HepG2 (cell line): ENCODE results near the gene LRRC70. TPM values are rescaled to one million over a fixed set of nuclear protein-coding genes. Genes with fewer than 3 reads are reported as not detected.

Experiments
- ATAC-seq: fragments of 200-7000 bp; cut with Tn5 transposase; 3 replicates; pipeline ENCODE4 v1.9.1; 2020; ENCODE audit warnings: mild to moderate bottlenecking, moderate library complexity
- BruUV-seq: library from RNA; stranded (reverse); fragments of 400-500 nt; replicated peaks from 2 replicates; lab custom pipeline; 2021; lab: Mats Ljungman, UMichigan
- CTCF ChIA-PET: fragments of 300-600 bp; formaldehyde crosslinking; extraction: SDS; loops from one replicate; lab custom pipeline; 2021; ENCODE audit warnings: low total read pairs, inconsistent platforms, low intra/inter-chr PET ratio; lab: Yijun Ruan, JAX
- POLR2A ChIA-PET: fragments of 350-600 bp; sonication (Branson Sonifier 250); formaldehyde crosslinking; loops from one replicate; lab custom pipeline; 2020; ENCODE audit warnings: antibody characterized with exemption, inconsistent platforms; lab: Yijun Ruan, JAX
- DNase-seq: peaks from one replicate; pipeline ENCODE4 v3.0.0-alpha.2; 2015; ENCODE audit warnings: low spot score
- FAIRE-seq: peaks from 3 replicates; lab custom pipeline; 2011; peaks lifted over from hg19 to GRCh38; lab: Jason Lieb, UNC
- H2AFZ ChIP-seq: one replicate; pipeline ENCODE4 v1.6.1; 2011; ENCODE audit warnings: low read length, inconsistent platforms
- H3K27ac ChIP-seq: fragments of 300-600 bp; 3 replicates; pipeline ENCODE4 v1.8.0; 2011; ENCODE audit warnings: mixed run types, mild to moderate bottlenecking, mixed read lengths, low read length, inconsistent platforms; ENCODE audit not compliant: insufficient read depth; ENCODE audit errors: extremely low read length
- H3K27me3 ChIP-seq, 2 experiments: fragments of 200-600 bp in 1 of 2; 2 replicates in 1 of 2; 3 replicates in 1 of 2; pipeline versions ENCODE4 v1.6.0 to v1.8.0; 2011; ENCODE audit warnings: low read length in 2 of 2, mild to moderate bottlenecking in 2 of 2, moderate library complexity in 2 of 2, inconsistent platforms in 1 of 2; ENCODE audit not compliant: insufficient read depth in 2 of 2, control insufficient read depth in 1 of 2
- H3K36me3 ChIP-seq, 2 experiments: fragments of 200-600 bp in 1 of 2; replicated peaks in 1 of 2; 2 replicates in 1 of 2; 3 replicates in 1 of 2; pipeline versions ENCODE4 v1.5.1 to v1.8.0; 2011; ENCODE audit warnings: low read length in 2 of 2, inconsistent platforms in 1 of 2; ENCODE audit not compliant: insufficient read depth in 2 of 2, control insufficient read depth in 1 of 2
- H3K4me1 ChIP-seq: 2 replicates; pipeline ENCODE4 v1.5.1; 2012; ENCODE audit warnings: low read length, inconsistent platforms; ENCODE audit not compliant: insufficient read depth
- H3K4me2 ChIP-seq: 2 replicates; pipeline ENCODE4 v1.6.0; 2011; ENCODE audit warnings: low read depth, low read length, inconsistent platforms
- H3K4me3 ChIP-seq, 3 experiments: fragments of 200-600 bp in 1 of 3; sonication (generic), shearing (Covaris generic) in 1 of 3; replicated peaks in 1 of 3; 2 replicates each; pipeline ENCODE4 v1.5.1; 2011 to 2016; ENCODE audit warnings: low read length in 3 of 3, inconsistent platforms in 2 of 3, low read depth in 2 of 3, mild to moderate bottlenecking in 2 of 3, control low read depth in 1 of 3, mixed read lengths in 1 of 3; ENCODE audit not compliant: insufficient read depth in 1 of 3
- H3K79me2 ChIP-seq: one replicate; pipeline ENCODE4 v1.6.1; 2011; ENCODE audit warnings: low read length, inconsistent platforms; ENCODE audit not compliant: insufficient read depth
- H3K9ac ChIP-seq: 2 replicates; pipeline ENCODE4 v1.6.0; 2011; ENCODE audit warnings: mild to moderate bottlenecking, low read depth, low read length, inconsistent platforms; ENCODE audit not compliant: insufficient read depth
- H3K9me3 ChIP-seq: 2 replicates; pipeline ENCODE4 v1.5.1; 2012; ENCODE audit warnings: mild to moderate bottlenecking, low read length
- H4K20me1 ChIP-seq: 2 replicates; pipeline ENCODE4 v1.6.0; 2011; ENCODE audit warnings: inconsistent platforms, mild to moderate bottlenecking, low read length, moderate library complexity; ENCODE audit not compliant: insufficient read depth
- ARHGAP35 ChIP-seq: sonication (generic); formaldehyde crosslinking; IDR thresholded peaks from 2 replicates; pipeline ENCODE4 v1.9.0; 2022; ENCODE audit warnings: mild to moderate bottlenecking, inconsistent platforms, moderate library complexity, missing genetic modification reagents, borderline replicate concordance
- CCDC6 ChIP-seq: sonication (generic); formaldehyde crosslinking; IDR thresholded peaks from 2 replicates; pipeline ENCODE4 v1.8.1; 2022; ENCODE audit warnings: mild to moderate bottlenecking, missing genetic modification reagents, moderate library complexity
- MBNL3 ChIP-seq: fragments of 250-450 bp; sonication (Bioruptor Pico); conservative IDR thresholded peaks from 2 replicates; pipeline ENCODE4 v1.8.0; 2022; ENCODE audit warnings: mild to moderate bottlenecking, inconsistent platforms
- U2AF2 ChIP-seq: fragments of 200-400 bp; formaldehyde crosslinking; IDR thresholded peaks from 2 replicates; pipeline ENCODE4 v1.6.1; 2017; ENCODE audit warnings: low read depth, mild to moderate bottlenecking, low read length
- ZFX ChIP-seq: sonication (generic); formaldehyde crosslinking; IDR thresholded peaks from 2 replicates; pipeline ENCODE4 v1.4.0; 2020; ENCODE audit warnings: mild to moderate bottlenecking, low read depth, missing genetic modification reagents, moderate library complexity
- ZNF333 ChIP-seq: sonication (generic); formaldehyde crosslinking; IDR thresholded peaks from 2 replicates; pipeline ENCODE4 v1.4.0; 2020; ENCODE audit warnings: mild to moderate bottlenecking, missing genetic modification reagents, borderline replicate concordance
- ZNF552 ChIP-seq: sonication (generic); formaldehyde crosslinking; IDR thresholded peaks from 2 replicates; pipeline ENCODE4 v1.9.0; 2022; ENCODE audit warnings: missing genetic modification reagents, mild to moderate bottlenecking, borderline replicate concordance
- ZNF563 ChIP-seq: sonication (generic); formaldehyde crosslinking; IDR thresholded peaks from 2 replicates; pipeline ENCODE4 v1.8.0; 2022; ENCODE audit warnings: mild to moderate bottlenecking, moderate library complexity, missing genetic modification reagents
- in situ Hi-C: cut with HindIII; loops from 2 replicates; pipeline ENCODE4 v1.10.0; 2017; ENCODE audit warnings: low pct_unique_long_range_greater_than_20kb; ENCODE audit not compliant: extremely low pct_ligation_motif_present
- intact Hi-C: fragments of 100-400 bp; cut with micrococcal nuclease; formaldehyde crosslinking; loops from one replicate; pipeline ENCODE4 v1.10.0; 2022; ENCODE audit not compliant: unreplicated experiment
- polyA plus RNA-seq, 8 experiments: library from polyadenylated mRNA; depleted of rRNA in 3 of 8; stranded (reverse) in 7 of 8; unstranded in 1 of 8; fragments of >200 nt; fragmentation: Illumina TruSeq in 4 of 8; extraction: Trizol in 4 of 8; gene quantifications; 2 replicates each; pipeline versions ENCODE4 v1.2.1 to v1.2.3, GENCODE V29; 2011 to 2016; ENCODE audit warnings: low read depth in 4 of 8, missing spikeins in 1 of 8, mixed read lengths in 1 of 8; ENCODE audit not compliant: insufficient read depth in 1 of 8
- total RNA-seq, 5 experiments: library from RNA; depleted of rRNA; stranded (reverse); fragments of >200 nt; fragmentation: Illumina TruSeq; extraction: Trizol; gene quantifications; 2 replicates each; pipeline ENCODE4 v1.2.3, GENCODE V29; 2016; ENCODE audit warnings: low read depth in 1 of 5
- TF ChIP-seq, protein P1 (sequence below): sonication (generic); formaldehyde crosslinking; IDR thresholded peaks from 2 replicates; pipeline ENCODE4 v1.4.0; 2020; ENCODE audit warnings: missing genetic modification reagents
- TF ChIP-seq, protein P2 (sequence below): IDR thresholded peaks from 2 replicates; pipeline ENCODE4 v1.6.1; 2016; ENCODE audit warnings: control low read depth
- TF ChIP-seq, protein P3 (sequence below): sonication (generic); formaldehyde crosslinking; IDR thresholded peaks from 2 replicates; pipeline ENCODE4 v1.4.0; 2020; ENCODE audit warnings: missing genetic modification reagents
- TF ChIP-seq, protein P4 (sequence below): sonication (generic); formaldehyde crosslinking; IDR thresholded peaks from 2 replicates; pipeline ENCODE4 v1.4.0; 2020; ENCODE audit warnings: missing genetic modification reagents

Gene LRRC70
- total and polyA plus RNA-seq, 2 of the 13 experiments (the other 11 are each of a cell fraction or from before 2014, with no cell fraction given) = 0.05 to 0.71 TPM

DNA sequence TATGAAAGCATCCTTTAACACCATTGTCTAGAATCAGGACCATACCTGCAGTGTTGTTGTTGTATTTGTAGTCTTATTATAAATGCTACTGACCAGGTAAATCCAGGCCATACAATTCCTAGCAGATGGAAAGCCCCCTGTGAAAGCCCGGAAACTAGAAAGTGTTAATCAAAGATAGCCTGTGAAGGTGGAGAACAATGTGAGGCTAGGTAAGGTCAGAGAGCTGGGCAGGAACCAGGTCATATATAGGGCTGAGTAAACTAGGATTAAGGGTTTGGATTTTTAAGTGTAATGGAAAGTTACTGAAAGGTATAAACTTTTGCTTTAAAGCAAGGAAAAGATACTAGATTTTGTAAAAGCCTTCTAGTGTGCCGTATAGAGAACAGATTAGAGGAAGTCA, 6.7 kb downstream of the LRRC70 start (continued):
- TF ChIP-seq, protein P1, sequence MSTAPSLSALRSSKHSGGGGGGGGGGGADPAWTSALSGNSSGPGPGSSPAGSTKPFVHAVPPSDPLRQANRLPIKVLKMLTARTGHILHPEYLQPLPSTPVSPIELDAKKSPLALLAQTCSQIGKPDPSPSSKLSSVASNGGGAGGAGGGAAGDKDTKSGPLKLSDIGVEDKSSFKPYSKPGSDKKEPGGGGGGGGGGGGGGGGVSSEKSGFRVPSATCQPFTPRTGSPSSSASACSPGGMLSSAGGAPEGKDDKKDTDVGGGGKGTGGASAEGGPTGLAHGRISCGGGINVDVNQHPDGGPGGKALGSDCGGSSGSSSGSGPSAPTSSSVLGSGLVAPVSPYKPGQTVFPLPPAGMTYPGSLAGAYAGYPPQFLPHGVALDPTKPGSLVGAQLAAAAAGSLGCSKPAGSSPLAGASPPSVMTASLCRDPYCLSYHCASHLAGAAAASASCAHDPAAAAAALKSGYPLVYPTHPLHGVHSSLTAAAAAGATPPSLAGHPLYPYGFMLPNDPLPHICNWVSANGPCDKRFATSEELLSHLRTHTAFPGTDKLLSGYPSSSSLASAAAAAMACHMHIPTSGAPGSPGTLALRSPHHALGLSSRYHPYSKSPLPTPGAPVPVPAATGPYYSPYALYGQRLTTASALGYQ (CRISPR knock-in tag) = no peak
- TF ChIP-seq, protein P2, sequence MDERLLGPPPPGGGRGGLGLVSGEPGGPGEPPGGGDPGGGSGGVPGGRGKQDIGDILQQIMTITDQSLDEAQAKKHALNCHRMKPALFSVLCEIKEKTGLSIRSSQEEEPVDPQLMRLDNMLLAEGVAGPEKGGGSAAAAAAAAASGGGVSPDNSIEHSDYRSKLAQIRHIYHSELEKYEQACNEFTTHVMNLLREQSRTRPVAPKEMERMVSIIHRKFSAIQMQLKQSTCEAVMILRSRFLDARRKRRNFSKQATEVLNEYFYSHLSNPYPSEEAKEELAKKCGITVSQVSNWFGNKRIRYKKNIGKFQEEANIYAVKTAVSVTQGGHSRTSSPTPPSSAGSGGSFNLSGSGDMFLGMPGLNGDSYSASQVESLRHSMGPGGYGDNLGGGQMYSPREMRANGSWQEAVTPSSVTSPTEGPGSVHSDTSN (CRISPR knock-in tag) = no peak
- TF ChIP-seq, protein P3, sequence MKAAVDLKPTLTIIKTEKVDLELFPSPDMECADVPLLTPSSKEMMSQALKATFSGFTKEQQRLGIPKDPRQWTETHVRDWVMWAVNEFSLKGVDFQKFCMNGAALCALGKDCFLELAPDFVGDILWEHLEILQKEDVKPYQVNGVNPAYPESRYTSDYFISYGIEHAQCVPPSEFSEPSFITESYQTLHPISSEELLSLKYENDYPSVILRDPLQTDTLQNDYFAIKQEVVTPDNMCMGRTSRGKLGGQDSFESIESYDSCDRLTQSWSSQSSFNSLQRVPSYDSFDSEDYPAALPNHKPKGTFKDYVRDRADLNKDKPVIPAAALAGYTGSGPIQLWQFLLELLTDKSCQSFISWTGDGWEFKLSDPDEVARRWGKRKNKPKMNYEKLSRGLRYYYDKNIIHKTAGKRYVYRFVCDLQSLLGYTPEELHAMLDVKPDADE (CRISPR knock-in tag) = no peak
- TF ChIP-seq ZFX (CRISPR knock-in tag) (no peak), CCDC6 (no peak)
- TF ChIP-seq, all 625 proteins: peak for 0

DNA sequence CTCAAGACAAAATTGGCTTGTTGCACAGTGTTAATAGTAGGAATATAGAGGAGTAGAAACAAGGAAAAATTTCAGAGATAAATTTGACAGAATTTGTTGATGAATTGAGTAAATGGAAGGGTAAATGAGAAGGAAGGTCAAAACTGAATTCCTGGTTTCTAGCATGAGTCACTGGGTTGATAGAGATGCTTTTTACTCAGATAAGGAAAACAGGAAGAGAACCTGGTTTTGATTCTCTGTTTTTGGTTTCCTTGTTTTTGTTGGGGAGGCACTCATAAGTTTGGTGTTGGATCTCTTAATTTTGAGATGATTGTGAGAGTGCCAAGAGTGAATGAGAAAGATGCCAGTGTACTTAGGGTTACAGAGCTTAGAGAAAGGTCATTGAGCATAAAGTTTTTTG, 7.1 kb downstream of the LRRC70 start:
- Histone ChIP-seq H3K36me3 (peaks cover 0 to 7% of the 10 kb centered on the region in 2 experiments; a peak in 4 of 5 replicates), H3K4me3 (no peak overlapping the region)
- POLR2A ChIA-PET = no interaction called here
- TF ChIP-seq U2AF2 (no peak), ARHGAP35 (CRISPR knock-in tag) (no peak), ZNF552 (CRISPR knock-in tag) (no peak), ZNF333 (CRISPR knock-in tag) (no peak), ZNF563 (CRISPR knock-in tag) (no peak), MBNL3 (no peak)
- TF ChIP-seq, protein P4, sequence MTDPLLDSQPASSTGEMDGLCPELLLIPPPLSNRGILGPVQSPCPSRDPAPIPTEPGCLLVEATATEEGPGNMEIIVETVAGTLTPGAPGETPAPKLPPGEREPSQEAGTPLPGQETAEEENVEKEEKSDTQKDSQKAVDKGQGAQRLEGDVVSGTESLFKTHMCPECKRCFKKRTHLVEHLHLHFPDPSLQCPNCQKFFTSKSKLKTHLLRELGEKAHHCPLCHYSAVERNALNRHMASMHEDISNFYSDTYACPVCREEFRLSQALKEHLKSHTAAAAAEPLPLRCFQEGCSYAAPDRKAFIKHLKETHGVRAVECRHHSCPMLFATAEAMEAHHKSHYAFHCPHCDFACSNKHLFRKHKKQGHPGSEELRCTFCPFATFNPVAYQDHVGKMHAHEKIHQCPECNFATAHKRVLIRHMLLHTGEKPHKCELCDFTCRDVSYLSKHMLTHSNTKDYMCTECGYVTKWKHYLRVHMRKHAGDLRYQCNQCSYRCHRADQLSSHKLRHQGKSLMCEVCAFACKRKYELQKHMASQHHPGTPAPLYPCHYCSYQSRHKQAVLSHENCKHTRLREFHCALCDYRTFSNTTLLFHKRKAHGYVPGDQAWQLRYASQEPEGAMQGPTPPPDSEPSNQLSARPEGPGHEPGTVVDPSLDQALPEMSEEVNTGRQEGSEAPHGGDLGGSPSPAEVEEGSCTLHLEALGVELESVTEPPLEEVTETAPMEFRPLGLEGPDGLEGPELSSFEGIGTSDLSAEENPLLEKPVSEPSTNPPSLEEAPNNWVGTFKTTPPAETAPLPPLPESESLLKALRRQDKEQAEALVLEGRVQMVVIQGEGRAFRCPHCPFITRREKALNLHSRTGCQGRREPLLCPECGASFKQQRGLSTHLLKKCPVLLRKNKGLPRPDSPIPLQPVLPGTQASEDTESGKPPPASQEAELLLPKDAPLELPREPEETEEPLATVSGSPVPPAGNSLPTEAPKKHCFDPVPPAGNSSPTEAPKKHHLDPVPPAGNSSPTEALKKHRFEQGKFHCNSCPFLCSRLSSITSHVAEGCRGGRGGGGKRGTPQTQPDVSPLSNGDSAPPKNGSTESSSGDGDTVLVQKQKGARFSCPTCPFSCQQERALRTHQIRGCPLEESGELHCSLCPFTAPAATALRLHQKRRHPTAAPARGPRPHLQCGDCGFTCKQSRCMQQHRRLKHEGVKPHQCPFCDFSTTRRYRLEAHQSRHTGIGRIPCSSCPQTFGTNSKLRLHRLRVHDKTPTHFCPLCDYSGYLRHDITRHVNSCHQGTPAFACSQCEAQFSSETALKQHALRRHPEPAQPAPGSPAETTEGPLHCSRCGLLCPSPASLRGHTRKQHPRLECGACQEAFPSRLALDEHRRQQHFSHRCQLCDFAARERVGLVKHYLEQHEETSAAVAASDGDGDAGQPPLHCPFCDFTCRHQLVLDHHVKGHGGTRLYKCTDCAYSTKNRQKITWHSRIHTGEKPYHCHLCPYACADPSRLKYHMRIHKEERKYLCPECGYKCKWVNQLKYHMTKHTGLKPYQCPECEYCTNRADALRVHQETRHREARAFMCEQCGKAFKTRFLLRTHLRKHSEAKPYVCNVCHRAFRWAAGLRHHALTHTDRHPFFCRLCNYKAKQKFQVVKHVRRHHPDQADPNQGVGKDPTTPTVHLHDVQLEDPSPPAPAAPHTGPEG (CRISPR knock-in tag) = no peak
- TF ChIP-seq, all 625 proteins: peak for 0
- no peak overlapping the region for H3K9ac ChIP-seq
- no peaks in the 10 kb centered on the region for H3K79me2 ChIP-seq
- CTCF ChIA-PET = no interaction called here
- intact Hi-C loops (no loop called here), in situ Hi-C loops (no loop called here)
- BruUV-seq = no TSS peak
- H3K27ac ChIP-seq = no peak overlapping the region
- no peak for ATAC-seq
- H4K20me1 ChIP-seq = no peaks in the 10 kb centered on the region
- DNase-seq = no peak
- no peak for FAIRE-seq
- H3K9me3 ChIP-seq = no peaks in the 10 kb centered on the region
- no peak overlapping the region for H3K4me2 ChIP-seq
- peaks cover 19% of the 10 kb centered on the region for H3K4me1 ChIP-seq
- no peak overlapping the region for H2AFZ ChIP-seq
- no peaks in the 10 kb centered on the region for H3K27me3 ChIP-seq
